ENCODE results near the gene TMEM205. TPM values are rescaled to one million over a fixed set of nuclear protein-coding genes. Genes with fewer than 3 reads are reported as not detected.

The TMEM205 gene
- total and polyA plus RNA-seq, 2 experiments from 2014 or later, result 123 to 293 TPM

DNA sequence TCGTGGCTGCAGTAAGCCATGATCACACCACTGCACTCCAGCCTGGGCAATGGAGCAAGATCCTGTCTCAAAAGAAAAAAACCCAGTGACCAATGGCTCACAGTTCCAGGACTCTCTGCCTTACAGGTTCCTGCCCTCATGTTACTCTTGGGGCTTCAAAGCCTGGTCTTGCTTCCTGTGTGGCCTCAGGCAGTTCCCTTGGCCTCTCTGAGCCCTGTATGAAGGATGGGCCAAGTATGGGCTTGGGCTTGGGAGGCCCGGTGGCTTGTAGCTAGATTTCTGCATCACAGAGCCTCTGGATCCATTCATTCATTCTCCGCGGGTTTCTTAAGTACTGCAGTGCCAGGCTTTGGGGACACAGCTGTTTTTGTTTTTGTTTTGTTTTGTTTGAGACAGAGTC lies 50.9 kb downstream of the TMEM205 start:
- Histone ChIP-seq H3K4me3 (no peak overlapping the region), H3K4me1 (ENCODE audit: insufficient read depth) (peaks cover 3% of the 10 kb centered on the region), H3K27ac (ENCODE audit: low read depth) (no peak overlapping the region), H3K36me3 (ENCODE audit: insufficient read depth) (no peaks in the 10 kb centered on the region), H3K4me2 (no peak overlapping the region), H2AFZ (no peak overlapping the region), H3F3A (replicated peaks; ENCODE audit: low read depth) (no peaks in the 10 kb centered on the region), H3K27me3 (ENCODE audit: insufficient read depth) (no peaks in the 10 kb centered on the region), H3K9me2 (ENCODE audit: insufficient read depth) (no peaks in the 10 kb centered on the region), H3K79me2 (replicated peaks; ENCODE audit: insufficient read depth) (no peaks in the 10 kb centered on the region), H4K20me1 (replicated peaks; ENCODE audit: insufficient read depth) (no peaks in the 10 kb centered on the region)
- Mint-ChIP-seq H3K36me3 (ENCODE audit: low read depth) (no peaks in the 10 kb centered on the region), H3K9me3 (no peaks in the 10 kb centered on the region), H3K27ac (no peak overlapping the region), H3K4me1 (peaks cover 6% of the 10 kb centered on the region; the same call in 2 of the 3 replicates), H3K27me3 (ENCODE audit: insufficient read depth, low read depth, poor library complexity) (peaks cover 8% of the 10 kb centered on the region), H3K4me3 (no peak overlapping the region)
- DNase-seq (ENCODE audit: low spot score), result no peak
- no peak for TF ChIP-seq ZNF331 (CRISPR knock-in tag; IDR thresholded peaks at IDR 0.05; ENCODE audit: low read depth)
- no peak for TF ChIP-seq POLR2AphosphoS5 (IDR thresholded peaks at IDR 0.05; ENCODE audit: low read depth)
- TF ChIP-seq, protein P1, sequence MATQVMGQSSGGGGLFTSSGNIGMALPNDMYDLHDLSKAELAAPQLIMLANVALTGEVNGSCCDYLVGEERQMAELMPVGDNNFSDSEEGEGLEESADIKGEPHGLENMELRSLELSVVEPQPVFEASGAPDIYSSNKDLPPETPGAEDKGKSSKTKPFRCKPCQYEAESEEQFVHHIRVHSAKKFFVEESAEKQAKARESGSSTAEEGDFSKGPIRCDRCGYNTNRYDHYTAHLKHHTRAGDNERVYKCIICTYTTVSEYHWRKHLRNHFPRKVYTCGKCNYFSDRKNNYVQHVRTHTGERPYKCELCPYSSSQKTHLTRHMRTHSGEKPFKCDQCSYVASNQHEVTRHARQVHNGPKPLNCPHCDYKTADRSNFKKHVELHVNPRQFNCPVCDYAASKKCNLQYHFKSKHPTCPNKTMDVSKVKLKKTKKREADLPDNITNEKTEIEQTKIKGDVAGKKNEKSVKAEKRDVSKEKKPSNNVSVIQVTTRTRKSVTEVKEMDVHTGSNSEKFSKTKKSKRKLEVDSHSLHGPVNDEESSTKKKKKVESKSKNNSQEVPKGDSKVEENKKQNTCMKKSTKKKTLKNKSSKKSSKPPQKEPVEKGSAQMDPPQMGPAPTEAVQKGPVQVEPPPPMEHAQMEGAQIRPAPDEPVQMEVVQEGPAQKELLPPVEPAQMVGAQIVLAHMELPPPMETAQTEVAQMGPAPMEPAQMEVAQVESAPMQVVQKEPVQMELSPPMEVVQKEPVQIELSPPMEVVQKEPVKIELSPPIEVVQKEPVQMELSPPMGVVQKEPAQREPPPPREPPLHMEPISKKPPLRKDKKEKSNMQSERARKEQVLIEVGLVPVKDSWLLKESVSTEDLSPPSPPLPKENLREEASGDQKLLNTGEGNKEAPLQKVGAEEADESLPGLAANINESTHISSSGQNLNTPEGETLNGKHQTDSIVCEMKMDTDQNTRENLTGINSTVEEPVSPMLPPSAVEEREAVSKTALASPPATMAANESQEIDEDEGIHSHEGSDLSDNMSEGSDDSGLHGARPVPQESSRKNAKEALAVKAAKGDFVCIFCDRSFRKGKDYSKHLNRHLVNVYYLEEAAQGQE (IDR thresholded peaks at IDR 0.05; ENCODE audit: unreplicated experiment), result no peak
- TF ChIP-seq, protein P2, sequence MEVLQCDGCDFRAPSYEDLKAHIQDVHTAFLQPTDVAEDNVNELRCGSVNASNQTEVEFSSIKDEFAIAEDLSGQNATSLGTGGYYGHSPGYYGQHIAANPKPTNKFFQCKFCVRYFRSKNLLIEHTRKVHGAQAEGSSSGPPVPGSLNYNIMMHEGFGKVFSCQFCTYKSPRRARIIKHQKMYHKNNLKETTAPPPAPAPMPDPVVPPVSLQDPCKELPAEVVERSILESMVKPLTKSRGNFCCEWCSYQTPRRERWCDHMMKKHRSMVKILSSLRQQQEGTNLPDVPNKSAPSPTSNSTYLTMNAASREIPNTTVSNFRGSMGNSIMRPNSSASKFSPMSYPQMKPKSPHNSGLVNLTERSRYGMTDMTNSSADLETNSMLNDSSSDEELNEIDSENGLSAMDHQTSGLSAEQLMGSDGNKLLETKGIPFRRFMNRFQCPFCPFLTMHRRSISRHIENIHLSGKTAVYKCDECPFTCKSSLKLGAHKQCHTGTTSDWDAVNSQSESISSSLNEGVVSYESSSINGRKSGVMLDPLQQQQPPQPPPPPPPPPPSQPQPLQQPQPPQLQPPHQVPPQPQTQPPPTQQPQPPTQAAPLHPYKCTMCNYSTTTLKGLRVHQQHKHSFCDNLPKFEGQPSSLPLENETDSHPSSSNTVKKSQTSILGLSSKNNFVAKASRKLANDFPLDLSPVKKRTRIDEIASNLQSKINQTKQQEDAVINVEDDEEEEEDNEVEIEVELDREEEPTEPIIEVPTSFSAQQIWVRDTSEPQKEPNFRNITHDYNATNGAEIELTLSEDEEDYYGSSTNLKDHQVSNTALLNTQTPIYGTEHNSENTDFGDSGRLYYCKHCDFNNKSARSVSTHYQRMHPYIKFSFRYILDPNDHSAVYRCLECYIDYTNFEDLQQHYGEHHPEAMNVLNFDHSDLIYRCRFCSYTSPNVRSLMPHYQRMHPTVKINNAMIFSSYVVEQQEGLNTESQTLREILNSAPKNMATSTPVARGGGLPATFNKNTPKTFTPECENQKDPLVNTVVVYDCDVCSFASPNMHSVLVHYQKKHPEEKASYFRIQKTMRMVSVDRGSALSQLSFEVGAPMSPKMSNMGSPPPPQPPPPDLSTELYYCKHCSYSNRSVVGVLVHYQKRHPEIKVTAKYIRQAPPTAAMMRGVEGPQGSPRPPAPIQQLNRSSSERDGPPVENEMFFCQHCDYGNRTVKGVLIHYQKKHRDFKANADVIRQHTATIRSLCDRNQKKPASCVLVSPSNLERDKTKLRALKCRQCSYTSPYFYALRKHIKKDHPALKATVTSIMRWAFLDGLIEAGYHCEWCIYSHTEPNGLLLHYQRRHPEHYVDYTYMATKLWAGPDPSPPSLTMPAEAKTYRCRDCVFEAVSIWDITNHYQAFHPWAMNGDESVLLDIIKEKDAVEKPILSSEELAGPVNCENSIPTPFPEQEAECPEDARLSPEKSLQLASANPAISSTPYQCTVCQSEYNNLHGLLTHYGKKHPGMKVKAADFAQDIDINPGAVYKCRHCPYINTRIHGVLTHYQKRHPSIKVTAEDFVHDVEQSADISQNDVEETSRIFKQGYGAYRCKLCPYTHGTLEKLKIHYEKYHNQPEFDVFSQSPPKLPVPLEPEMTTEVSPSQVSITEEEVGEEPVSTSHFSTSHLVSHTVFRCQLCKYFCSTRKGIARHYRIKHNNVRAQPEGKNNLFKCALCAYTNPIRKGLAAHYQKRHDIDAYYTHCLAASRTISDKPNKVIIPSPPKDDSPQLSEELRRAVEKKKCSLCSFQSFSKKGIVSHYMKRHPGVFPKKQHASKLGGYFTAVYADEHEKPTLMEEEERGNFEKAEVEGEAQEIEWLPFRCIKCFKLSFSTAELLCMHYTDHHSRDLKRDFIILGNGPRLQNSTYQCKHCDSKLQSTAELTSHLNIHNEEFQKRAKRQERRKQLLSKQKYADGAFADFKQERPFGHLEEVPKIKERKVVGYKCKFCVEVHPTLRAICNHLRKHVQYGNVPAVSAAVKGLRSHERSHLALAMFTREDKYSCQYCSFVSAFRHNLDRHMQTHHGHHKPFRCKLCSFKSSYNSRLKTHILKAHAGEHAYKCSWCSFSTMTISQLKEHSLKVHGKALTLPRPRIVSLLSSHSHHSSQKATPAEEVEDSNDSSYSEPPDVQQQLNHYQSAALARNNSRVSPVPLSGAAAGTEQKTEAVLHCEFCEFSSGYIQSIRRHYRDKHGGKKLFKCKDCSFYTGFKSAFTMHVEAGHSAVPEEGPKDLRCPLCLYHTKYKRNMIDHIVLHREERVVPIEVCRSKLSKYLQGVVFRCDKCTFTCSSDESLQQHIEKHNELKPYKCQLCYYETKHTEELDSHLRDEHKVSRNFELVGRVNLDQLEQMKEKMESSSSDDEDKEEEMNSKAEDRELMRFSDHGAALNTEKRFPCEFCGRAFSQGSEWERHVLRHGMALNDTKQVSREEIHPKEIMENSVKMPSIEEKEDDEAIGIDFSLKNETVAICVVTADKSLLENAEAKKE (CRISPR knock-in tag; IDR thresholded peaks at IDR 0.05), result no peak
- TF ChIP-seq NANOG (IDR thresholded peaks at IDR 0.05; ENCODE audit: borderline replicate concordance), result no peak
- no peak for TF ChIP-seq ZNF114 (CRISPR knock-in tag; IDR thresholded peaks at IDR 0.05)
- no peak for TF ChIP-seq STAT1 (IDR thresholded peaks at IDR 0.05; ENCODE audit: unreplicated experiment)
- no peak for TF ChIP-seq EZH2 (IDR thresholded peaks at IDR 0.05; ENCODE audit: low read depth, unreplicated experiment)
- TF ChIP-seq JUNB (IDR thresholded peaks at IDR 0.05; ENCODE audit: unreplicated experiment), result no peak
- no peak for TF ChIP-seq EZH2phosphoT487 (IDR thresholded peaks at IDR 0.05; ENCODE audit: unreplicated experiment)
- TF ChIP-seq, protein P3, sequence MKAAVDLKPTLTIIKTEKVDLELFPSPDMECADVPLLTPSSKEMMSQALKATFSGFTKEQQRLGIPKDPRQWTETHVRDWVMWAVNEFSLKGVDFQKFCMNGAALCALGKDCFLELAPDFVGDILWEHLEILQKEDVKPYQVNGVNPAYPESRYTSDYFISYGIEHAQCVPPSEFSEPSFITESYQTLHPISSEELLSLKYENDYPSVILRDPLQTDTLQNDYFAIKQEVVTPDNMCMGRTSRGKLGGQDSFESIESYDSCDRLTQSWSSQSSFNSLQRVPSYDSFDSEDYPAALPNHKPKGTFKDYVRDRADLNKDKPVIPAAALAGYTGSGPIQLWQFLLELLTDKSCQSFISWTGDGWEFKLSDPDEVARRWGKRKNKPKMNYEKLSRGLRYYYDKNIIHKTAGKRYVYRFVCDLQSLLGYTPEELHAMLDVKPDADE (IDR thresholded peaks at IDR 0.05), result no peak
- TF ChIP-seq, protein P4, sequence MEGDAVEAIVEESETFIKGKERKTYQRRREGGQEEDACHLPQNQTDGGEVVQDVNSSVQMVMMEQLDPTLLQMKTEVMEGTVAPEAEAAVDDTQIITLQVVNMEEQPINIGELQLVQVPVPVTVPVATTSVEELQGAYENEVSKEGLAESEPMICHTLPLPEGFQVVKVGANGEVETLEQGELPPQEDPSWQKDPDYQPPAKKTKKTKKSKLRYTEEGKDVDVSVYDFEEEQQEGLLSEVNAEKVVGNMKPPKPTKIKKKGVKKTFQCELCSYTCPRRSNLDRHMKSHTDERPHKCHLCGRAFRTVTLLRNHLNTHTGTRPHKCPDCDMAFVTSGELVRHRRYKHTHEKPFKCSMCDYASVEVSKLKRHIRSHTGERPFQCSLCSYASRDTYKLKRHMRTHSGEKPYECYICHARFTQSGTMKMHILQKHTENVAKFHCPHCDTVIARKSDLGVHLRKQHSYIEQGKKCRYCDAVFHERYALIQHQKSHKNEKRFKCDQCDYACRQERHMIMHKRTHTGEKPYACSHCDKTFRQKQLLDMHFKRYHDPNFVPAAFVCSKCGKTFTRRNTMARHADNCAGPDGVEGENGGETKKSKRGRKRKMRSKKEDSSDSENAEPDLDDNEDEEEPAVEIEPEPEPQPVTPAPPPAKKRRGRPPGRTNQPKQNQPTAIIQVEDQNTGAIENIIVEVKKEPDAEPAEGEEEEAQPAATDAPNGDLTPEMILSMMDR (conservative IDR thresholded peaks at IDR 0.05; ENCODE audit: low read depth in 2 of 2), result no peak
- no peak for TF ChIP-seq CREB1 (CRISPR knock-in tag; IDR thresholded peaks at IDR 0.05; ENCODE audit: low read depth)
- ATAC-seq, result no peak

All from GM23338 (cell line).